Cardiac fibroblast (primary cell): Measurements from ENCODE around the gene CLEC20A.

Experiments used
- DNase-seq, 2 donors: peaks; one replicate each; pipeline versions ENCODE4 v3.0.0 to v3.0.0-alpha.2; 2010; ENCODE audit warnings: low read depth in 2 of 2
- H3K4me3 ChIP-seq, 2 donors: replicated peaks in 1 of 2; 1 replicate in 1 of 2; 2 replicates in 1 of 2; pipeline ENCODE4 v1.5.1; 2011; ENCODE audit warnings: low read depth in 2 of 2, low read length in 2 of 2, mild to moderate bottlenecking in 2 of 2, moderate library complexity in 1 of 2
- TF ChIP-seq, protein P1 (sequence below): IDR thresholded peaks from one replicate; pipeline ENCODE4 v1.5.1; 2011; ENCODE audit warnings: low read depth, mild to moderate bottlenecking, low read length, inconsistent platforms

CLEC20A gene

GRCh38 chr1:178502330-178502714, 5.6 kb upstream of the CLEC20A start:
- no peak for DNase-seq
- TF ChIP-seq, protein P1, sequence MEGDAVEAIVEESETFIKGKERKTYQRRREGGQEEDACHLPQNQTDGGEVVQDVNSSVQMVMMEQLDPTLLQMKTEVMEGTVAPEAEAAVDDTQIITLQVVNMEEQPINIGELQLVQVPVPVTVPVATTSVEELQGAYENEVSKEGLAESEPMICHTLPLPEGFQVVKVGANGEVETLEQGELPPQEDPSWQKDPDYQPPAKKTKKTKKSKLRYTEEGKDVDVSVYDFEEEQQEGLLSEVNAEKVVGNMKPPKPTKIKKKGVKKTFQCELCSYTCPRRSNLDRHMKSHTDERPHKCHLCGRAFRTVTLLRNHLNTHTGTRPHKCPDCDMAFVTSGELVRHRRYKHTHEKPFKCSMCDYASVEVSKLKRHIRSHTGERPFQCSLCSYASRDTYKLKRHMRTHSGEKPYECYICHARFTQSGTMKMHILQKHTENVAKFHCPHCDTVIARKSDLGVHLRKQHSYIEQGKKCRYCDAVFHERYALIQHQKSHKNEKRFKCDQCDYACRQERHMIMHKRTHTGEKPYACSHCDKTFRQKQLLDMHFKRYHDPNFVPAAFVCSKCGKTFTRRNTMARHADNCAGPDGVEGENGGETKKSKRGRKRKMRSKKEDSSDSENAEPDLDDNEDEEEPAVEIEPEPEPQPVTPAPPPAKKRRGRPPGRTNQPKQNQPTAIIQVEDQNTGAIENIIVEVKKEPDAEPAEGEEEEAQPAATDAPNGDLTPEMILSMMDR = no peak
- H3K4me3 ChIP-seq = no peak overlapping the region

DNA sequence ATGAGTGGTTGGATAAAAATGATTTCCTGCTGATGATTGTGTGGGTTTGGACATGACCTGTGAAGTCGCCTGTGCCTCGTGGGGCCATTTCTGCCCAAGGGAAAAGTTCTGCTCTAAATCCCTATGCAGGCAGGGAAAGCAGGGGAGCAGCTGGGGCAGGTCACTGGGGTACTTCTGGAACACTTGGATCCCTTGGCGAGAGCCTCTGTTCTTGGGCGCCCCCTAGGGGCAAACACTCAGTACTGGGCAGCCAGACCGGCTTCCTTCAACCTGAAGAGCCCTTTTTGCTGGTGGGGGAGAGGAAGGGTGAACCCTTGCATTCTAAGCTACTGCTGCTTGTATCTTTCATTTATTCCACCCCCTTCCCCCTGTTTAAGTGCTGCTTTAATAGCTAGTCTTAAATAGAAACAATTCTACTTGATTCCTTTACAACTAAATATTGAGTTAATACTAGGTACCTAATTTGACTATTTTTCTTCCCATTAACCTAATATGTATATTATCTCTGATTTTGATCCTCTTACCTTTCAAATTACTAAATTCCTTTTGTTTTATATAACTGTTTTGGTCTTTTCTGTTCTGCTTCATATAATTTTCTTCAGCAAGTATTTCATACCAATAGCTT, 5.1 kb upstream of the CLEC20A start:
- H3K4me3 ChIP-seq = no peak overlapping the region
- peak; percentile 77 to 78 for DNase-seq
- TF ChIP-seq, protein P1 = peak; percentile 99

DNA sequence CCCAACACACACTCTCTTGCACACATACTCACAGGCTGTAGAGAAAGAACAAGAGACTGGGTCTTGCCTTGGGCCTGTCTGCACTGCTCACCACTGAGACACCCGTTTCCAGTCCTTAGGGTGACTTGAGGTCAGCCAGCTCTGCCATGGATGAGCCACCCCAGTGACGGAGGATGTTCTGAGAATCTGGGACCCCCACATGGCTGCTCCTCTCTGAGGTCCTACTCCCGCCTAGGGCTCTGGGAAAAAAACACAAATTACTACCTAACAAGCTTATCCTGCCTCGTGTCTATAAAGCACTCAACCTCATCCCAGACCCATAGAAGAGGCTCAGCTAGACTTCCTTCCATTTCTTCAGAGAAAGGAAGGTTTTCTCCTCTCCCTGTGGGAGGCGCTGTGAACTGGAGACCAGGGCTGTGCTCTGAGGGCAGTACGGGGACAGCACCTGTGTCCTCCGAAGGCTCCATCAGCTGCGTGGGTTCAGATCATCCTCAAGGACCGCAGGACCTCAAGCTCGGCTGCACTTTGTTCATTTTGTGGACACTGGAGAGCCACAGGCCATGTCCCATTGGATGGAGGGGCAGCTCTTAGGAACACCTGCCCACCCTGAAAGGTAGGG, 4.3 kb upstream of the CLEC20A start:
- H3K4me3 ChIP-seq = no peak overlapping the region
- TF ChIP-seq, protein P1 = no peak
- no peak for DNase-seq

DNA sequence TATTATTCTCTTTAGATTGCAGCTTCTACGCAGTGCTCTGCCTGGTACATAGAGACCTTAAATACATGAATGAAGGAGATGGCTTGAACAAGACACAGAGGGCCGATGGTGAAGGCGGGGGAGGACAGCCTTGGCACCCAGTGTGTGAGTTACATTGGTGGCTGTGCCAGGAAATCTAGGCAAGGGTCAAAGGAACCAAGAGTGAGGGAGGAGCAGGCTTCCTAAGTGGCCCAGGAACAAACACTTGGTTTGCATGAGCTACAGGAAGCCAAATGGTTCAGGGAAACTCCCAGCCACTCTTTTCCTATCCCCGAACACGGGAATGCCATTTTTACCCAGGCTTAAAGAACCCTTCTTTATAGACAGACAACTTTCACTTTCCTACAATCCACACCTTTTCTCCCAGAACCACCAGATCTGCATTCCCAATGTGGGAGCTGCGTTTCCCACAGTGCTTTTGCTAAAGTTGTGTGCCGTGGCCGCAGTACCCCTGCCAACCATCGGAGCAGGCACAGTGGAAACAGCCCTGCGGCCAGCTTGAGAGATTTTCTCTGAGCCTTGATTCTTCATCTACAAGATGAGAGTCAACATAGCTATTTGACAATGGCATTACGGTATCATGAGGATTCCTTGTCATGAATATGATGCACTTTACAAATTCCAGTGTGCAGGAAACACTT, 3.5 kb upstream of the CLEC20A start:
- DNase-seq = no peak
- H3K4me3 ChIP-seq = no peak overlapping the region
- TF ChIP-seq, protein P1 = peak; percentile 35

DNA sequence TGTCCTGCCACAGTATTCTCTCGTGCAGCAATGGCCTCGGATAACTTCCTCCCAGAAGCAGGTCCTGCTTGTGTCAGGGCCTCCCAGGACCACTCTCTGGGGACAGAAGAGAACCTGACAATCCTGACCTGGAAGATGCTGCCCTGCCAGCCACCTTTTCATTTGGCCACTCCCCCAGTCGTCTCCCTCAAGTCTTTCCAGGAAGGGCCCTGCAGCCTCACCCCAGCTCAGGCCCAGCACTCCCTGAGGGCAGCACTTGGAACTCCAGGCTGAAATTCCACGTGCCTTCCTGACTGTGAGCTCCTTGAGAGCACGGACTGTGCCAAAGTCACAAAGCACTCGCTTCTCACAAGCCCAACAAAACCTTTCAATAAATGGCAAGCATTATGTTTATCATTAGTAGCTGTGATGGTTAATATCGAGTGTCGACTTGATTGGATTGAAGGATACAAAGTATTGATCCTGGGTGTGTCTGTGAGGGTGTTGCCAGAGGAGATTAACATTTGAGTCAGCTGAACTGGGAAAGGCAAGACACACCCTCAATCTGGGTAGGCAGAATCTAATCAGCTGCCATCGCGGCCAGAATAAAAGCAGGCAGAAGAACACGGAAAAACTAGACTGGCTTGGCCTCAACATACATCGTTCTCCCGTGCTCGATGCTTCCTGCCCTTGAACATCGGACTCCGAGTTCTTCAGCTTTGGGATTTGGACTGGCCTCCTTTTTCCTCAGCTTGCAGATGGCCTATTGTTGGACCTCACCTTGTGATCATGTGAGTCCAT, 2.3 kb upstream of the CLEC20A start:
- H3K4me3 ChIP-seq = no peak overlapping the region
- TF ChIP-seq, protein P1 = no peak

DNA sequence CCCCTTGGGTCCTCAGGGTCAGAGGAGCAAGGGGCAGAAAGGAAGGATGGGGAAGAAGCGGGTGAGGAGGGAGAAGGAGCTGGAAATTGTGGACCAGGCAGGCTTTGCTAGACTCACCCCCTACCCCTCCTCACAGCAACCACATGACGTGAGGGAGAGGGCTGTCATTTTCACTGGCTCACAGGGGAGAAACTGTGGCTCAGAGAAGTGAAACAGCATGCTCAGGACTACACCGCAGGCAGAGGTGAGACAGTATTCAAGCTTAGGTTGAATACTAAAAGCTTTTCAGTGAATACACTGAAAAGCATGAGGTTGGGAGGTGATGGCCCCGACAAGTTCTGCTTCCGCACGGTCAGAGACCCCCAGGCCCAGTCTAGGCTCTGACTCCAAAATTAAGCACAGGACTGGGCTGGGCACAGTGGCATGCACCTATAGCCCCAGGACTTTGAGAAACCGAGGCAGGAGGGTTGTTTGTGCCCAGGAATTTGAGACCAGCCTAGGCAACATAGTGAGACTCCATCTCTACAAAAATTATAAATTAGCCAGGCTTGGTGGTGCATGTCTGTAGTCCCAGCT, 1.2 kb upstream of the CLEC20A start:
- no peak overlapping the region for H3K4me3 ChIP-seq
- TF ChIP-seq, protein P1 = no peak
- no peak for DNase-seq

More for the DNA sequence above, 2.3 kb upstream of the CLEC20A start:
- DNase-seq = no peak
